ENCODE measurements around the gene GZMM. TPM values are rescaled to one million over a fixed set of nuclear protein-coding genes. Genes with fewer than 3 reads are reported as not detected.

The GZMM gene
- total RNA-seq (57.1 TPM), polyA plus RNA-seq (28.0 TPM)
- long read RNA-seq, donor 1 = 0 reads
- long read RNA-seq, donor 2, transcript GZMM-201 (5 exons, 940 nt) = major isoform, 24 of 38 reads
- long read RNA-seq, donor 2, partial matches to known transcripts = 13 of 38 reads
- long read RNA-seq, donor 2, other reads (novel, unspliced or antisense) = 0 of 38 reads
- long read RNA-seq, donor 3, transcript GZMM-201 (5 exons, 940 nt) = major isoform, 21 of 45 reads
- long read RNA-seq, donor 3, partial matches to known transcripts = 23 of 45 reads
- long read RNA-seq, donor 3, other reads (novel, unspliced or antisense) = 0 of 45 reads
- long read RNA-seq, donor 4, transcript GZMM-201 (5 exons, 940 nt) = major isoform, 7 of 13 reads
- long read RNA-seq, donor 4, partial matches to known transcripts = 5 of 13 reads
- long read RNA-seq, donor 4, other reads (novel, unspliced or antisense) = 0 of 13 reads
- long read RNA-seq, donor 5, transcript GZMM-201 (5 exons, 940 nt) = major isoform, 24 of 50 reads
- long read RNA-seq, donor 5, partial matches to known transcripts = 26 of 50 reads
- long read RNA-seq, donor 5, other reads (novel, unspliced or antisense) = 0 of 50 reads
- long read RNA-seq, donor 6, transcript GZMM-201 (5 exons, 940 nt) = major isoform, 17 of 17 reads
- long read RNA-seq, donor 6, partial matches to known transcripts = 0 of 17 reads
- long read RNA-seq, donor 6, other reads (novel, unspliced or antisense) = 0 of 17 reads
- long read RNA-seq, donor 7, transcript GZMM-201 (5 exons, 940 nt) = major isoform, 13 of 25 reads
- long read RNA-seq, donor 7, partial matches to known transcripts = 12 of 25 reads
- long read RNA-seq, donor 7, other reads (novel, unspliced or antisense) = 0 of 25 reads
- long read RNA-seq, donor 8, transcript GZMM-201 (5 exons, 940 nt) = major isoform, 7 of 7 reads
- long read RNA-seq, donor 8, partial matches to known transcripts = 0 of 7 reads
- long read RNA-seq, donor 8, other reads (novel, unspliced or antisense) = 0 of 7 reads
- long read RNA-seq, donor 9, transcript GZMM-201 (5 exons, 940 nt) = major isoform, 5 of 6 reads
- long read RNA-seq, donor 9, partial matches to known transcripts = 0 of 6 reads
- long read RNA-seq, donor 9, other reads (novel, unspliced or antisense) = 0 of 6 reads
- long read RNA-seq, donor 10, transcript GZMM-201 (5 exons, 940 nt) = major isoform, 9 of 25 reads
- long read RNA-seq, donor 10, partial matches to known transcripts = 15 of 25 reads
- long read RNA-seq, donor 10, other reads (novel, unspliced or antisense) = 0 of 25 reads

DNA sequence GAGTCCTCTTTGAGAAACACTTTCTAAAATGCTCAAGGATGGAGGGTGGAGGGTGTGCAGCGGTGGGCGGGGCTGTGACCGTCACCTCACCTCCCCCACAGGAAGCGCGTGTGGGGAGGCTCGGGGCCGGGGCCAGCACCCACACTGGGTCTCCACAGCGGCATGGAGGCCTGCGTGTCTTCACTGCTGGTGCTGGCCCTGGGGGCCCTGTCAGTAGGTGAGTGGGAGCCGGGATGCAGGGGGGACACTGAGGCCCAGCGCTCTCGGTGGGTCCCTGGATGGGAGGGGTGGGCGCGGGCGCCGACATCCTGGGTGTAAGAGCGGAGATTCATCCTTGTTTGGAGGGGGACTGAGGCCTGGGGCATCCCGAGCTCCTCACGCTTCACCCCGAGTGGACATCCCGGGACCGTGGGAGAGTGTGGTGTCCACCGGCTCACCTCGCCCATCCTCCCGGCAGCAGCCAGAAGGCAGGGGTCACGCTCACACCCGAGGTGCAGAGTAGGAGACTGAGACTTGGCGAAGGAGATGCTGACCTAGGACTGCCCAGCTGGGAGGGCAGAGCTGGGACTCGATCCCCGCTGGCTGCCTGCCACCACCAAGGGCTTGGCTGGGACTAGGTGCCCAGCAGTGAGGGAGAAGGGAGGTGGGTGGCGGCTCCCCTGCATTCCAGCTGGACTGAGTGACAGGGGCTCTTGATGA lies at the start of gene GZMM:
Gene GZMM, plus strand, starts transcription at position 144 of the 699 bp plus-strand sequence. Its CDS starts 19 bp downstream, at position 163.
- WGBS = 74% methylated on average over 31 of the region's 31 CpGs
- Histone ChIP-seq H3K4me3 (ENCODE audit: low read length in 2 of 2) (peak within 1 kb of the TSS; percentile 2 to 33), H3K36me3 (ENCODE audit: control insufficient read depth in 2 of 2, insufficient read depth in 2 of 2, low read length in 1 of 2) (peaks cover 21 to 24% of the 10 kb centered on the region in 2 donors), H3K9me3 (ENCODE audit: control insufficient read depth in 2 of 2, insufficient read depth in 1 of 2, low read length in 1 of 2) (no peaks in the 10 kb centered on the region), H3K27ac (ENCODE audit: low read depth in 1 of 2, low read length in 1 of 2) (peak within 1 kb of the TSS; percentile 37 to 47), H3K4me1 (ENCODE audit: control insufficient read depth in 2 of 2, insufficient read depth in 2 of 2, low read length in 2 of 2) (peaks cover 0 to 18% of the 10 kb centered on the region in 2 donors), H3K27me3 (ENCODE audit: control insufficient read depth in 2 of 2, insufficient read depth in 1 of 2, low read length in 1 of 2) (no peaks in the 10 kb centered on the region)
- DNase-seq (ENCODE audit: low read depth in 6 of 9, low spot score in 9 of 9) = peak in 4 of 9 donors; percentile 32 to 73 (median 52)

DNA sequence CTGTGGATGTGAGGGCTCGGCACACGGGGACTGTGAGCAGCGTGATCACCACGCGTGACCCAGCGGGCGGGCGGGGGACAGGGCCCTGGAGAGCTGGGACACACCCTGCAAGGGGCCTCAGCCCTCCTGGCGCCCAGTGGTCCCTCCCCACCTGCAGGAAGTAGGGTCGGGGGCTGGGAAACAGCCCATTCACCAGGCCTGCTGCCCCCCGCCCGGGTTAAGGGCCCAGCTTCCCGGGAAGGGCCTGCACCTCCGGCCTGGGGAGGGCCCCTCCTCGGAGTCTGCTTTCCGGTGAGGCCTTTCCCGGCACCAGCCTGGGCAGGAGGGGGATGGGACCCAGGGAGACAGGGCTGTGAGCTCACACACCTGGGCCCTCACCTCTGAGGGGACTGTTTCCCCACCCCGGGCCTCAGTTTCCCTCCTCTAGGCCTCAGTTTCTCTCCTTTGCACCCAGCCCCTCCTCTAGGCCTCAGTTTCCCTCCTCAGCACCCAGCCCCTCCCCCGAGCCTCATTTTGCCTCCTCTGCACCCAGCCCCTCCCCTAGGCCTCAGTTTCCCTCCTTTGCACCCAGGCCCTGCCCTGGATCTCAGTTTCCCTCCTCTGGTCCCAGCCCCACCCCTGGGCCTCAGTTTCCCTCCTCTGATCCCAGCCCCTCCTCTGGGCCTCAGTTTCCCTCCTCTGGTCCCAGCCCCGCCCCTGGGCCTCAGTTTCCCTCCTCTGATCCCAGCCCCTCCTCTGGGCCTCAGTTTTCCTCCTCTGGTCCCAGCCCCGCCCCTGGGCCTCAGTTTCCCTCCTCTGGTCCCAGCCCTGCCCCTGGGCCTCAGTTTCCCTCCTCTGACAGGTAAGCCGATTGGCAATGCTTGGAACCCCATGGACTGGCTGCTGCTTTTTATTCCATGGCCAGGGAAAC lies 49.4 kb upstream of the GZMM start:
- H3K27ac ChIP-seq (ENCODE audit: low read depth in 1 of 2, low read length in 1 of 2) = no peak overlapping the region
- no peaks in the 10 kb centered on the region for H3K36me3 ChIP-seq (ENCODE audit: control insufficient read depth in 2 of 2, insufficient read depth in 2 of 2, low read length in 1 of 2)
- DNase-seq (ENCODE audit: low read depth in 6 of 9, low spot score in 9 of 9) = no peak
- peaks cover 1 to 23% of the 10 kb centered on the region in 2 donors for H3K9me3 ChIP-seq (ENCODE audit: control insufficient read depth in 2 of 2, insufficient read depth in 1 of 2, low read length in 1 of 2)
- 42% methylated on average over 22 of the region's 22 CpGs for WGBS
- H3K4me3 ChIP-seq (ENCODE audit: low read length in 2 of 2) = no peak overlapping the region
- H3K27me3 ChIP-seq (ENCODE audit: control insufficient read depth in 2 of 2, insufficient read depth in 1 of 2, low read length in 1 of 2) = peaks cover 43 to 67% of the 10 kb centered on the region in 2 donors
- peaks cover 3% of the 10 kb centered on the region in 2 donors for H3K4me1 ChIP-seq (ENCODE audit: control insufficient read depth in 2 of 2, insufficient read depth in 2 of 2, low read length in 2 of 2)

DNA sequence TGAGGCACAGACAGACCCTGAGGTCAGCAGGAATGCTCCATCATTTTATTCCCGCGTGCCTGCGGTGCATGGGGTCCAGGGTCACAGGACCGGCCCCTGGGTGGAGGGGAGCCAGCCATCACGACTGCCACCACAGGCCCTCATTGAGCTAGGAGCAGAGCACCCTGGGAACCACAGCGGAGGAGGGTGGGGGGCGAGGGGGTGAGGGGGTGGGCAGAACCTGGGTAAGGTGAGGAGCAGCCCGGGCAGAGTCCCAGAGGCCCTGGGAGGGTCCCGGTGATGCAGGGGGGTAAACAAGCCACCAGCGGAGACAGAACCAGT lies 48.8 kb upstream of the GZMM start:
- Histone ChIP-seq H3K4me3 (ENCODE audit: low read length in 2 of 2) (no peak overlapping the region), H3K36me3 (ENCODE audit: control insufficient read depth in 2 of 2, insufficient read depth in 2 of 2, low read length in 1 of 2) (no peaks in the 10 kb centered on the region), H3K9me3 (ENCODE audit: control insufficient read depth in 2 of 2, insufficient read depth in 1 of 2, low read length in 1 of 2) (peaks cover 1 to 23% of the 10 kb centered on the region in 2 donors), H3K27ac (ENCODE audit: low read depth in 1 of 2, low read length in 1 of 2) (no peak overlapping the region), H3K27me3 (ENCODE audit: control insufficient read depth in 2 of 2, insufficient read depth in 1 of 2, low read length in 1 of 2) (peaks cover 48 to 69% of the 10 kb centered on the region in 2 donors), H3K4me1 (ENCODE audit: control insufficient read depth in 2 of 2, insufficient read depth in 2 of 2, low read length in 2 of 2) (no peaks in the 10 kb centered on the region)
- DNase-seq (ENCODE audit: low read depth in 6 of 9, low spot score in 9 of 9) = no peak
- 73% methylated on average over 10 of the region's 10 CpGs for WGBS

DNA sequence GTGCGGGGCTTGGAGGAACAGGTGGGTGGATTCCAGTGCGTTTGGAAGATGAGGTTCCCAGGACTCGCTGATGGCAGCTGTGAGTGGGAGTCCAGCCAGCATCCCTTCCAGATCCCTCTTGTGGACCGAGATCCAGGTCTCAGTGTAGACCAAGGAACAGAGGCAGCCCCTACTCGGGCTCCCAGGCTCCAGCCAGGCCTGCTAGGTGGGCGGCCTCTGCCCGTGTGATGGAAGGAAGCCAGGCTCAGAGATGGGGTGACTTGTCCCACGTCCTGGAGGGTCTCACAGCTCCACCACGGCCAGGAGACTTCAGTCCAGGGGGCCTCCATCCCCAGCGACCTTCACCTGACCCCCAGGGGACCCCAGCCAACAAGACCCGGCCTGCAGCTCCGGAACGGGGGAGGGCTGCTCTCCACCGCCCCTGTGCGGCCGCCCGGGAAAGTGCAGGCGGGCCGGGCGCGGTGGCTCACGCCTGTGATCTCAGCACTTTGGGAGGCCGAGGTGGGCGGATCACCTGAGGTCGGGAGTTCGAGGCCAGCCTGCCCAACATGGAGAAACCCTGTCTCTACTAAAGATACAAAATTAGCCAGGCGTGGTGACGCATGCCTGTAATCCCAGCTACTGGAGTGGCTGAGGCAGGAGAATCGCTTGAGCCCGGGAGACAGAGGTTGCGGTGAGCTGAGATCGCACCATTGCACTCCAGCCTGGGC lies 48.3 kb upstream of the GZMM start:
- Histone ChIP-seq H3K27me3 (ENCODE audit: control insufficient read depth in 2 of 2, insufficient read depth in 1 of 2, low read length in 1 of 2) (peaks cover 48 to 71% of the 10 kb centered on the region in 2 donors), H3K27ac (ENCODE audit: low read depth in 1 of 2, low read length in 1 of 2) (no peak overlapping the region), H3K36me3 (ENCODE audit: control insufficient read depth in 2 of 2, insufficient read depth in 2 of 2, low read length in 1 of 2) (no peaks in the 10 kb centered on the region), H3K4me1 (ENCODE audit: control insufficient read depth in 2 of 2, insufficient read depth in 2 of 2, low read length in 2 of 2) (no peaks in the 10 kb centered on the region), H3K4me3 (ENCODE audit: low read length in 2 of 2) (no peak overlapping the region), H3K9me3 (ENCODE audit: control insufficient read depth in 2 of 2, insufficient read depth in 1 of 2, low read length in 1 of 2) (peaks cover 1 to 21% of the 10 kb centered on the region in 2 donors)
- DNase-seq (ENCODE audit: low read depth in 6 of 9, low spot score in 9 of 9) = no peak
- 32% methylated on average over 32 of the region's 32 CpGs for WGBS

DNA sequence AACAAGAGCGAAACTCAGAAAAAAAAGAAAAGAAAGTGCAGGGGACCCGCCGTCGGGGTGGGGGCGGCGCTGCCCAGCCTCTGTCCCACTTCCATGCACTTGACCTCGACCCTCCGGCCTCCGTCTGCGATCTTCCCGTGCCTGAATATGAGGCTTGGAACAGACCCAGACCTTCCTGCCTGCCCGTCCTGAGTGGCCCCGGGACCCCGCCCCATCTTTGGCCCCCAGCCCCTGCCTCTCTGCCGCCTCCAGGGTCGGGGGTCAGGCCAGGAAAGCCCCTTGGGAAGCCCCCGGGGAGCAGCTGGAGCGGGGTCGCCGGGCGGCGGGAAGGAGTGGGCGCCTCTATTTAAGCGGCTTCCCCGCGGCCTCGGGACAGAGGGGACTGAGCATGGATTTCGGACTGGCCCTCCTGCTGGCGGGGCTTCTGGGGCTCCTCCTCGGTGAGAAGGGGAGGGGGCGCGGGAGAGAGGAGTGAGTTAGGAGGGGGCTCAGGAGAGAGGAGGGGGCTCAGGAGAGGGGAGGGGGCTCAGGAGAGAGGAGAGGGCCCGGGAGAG lies 47.7 kb upstream of the GZMM start, which contains the start of gene MADCAM1:
Gene MADCAM1, plus strand, starts transcription at position 375 of the 554 bp plus-strand sequence. Its CDS starts 14 bp downstream, at position 389.
- 19% methylated on average over 33 of the region's 33 CpGs for WGBS
- peaks cover 1 to 20% of the 10 kb centered on the region in 2 donors for H3K9me3 ChIP-seq (ENCODE audit: control insufficient read depth in 2 of 2, insufficient read depth in 1 of 2, low read length in 1 of 2)
- H3K36me3 ChIP-seq (ENCODE audit: control insufficient read depth in 2 of 2, insufficient read depth in 2 of 2, low read length in 1 of 2) = no peaks in the 10 kb centered on the region
- H3K27ac ChIP-seq (ENCODE audit: low read depth in 1 of 2, low read length in 1 of 2) = no peak within 1 kb of the TSS
- H3K4me3 ChIP-seq (ENCODE audit: low read length in 2 of 2) = no peak within 1 kb of the TSS
- peaks cover 48 to 77% of the 10 kb centered on the region in 2 donors for H3K27me3 ChIP-seq (ENCODE audit: control insufficient read depth in 2 of 2, insufficient read depth in 1 of 2, low read length in 1 of 2)
- DNase-seq (ENCODE audit: low read depth in 6 of 9, low spot score in 9 of 9) = no peak
- H3K4me1 ChIP-seq (ENCODE audit: control insufficient read depth in 2 of 2, insufficient read depth in 2 of 2, low read length in 2 of 2) = no peaks in the 10 kb centered on the region

DNA sequence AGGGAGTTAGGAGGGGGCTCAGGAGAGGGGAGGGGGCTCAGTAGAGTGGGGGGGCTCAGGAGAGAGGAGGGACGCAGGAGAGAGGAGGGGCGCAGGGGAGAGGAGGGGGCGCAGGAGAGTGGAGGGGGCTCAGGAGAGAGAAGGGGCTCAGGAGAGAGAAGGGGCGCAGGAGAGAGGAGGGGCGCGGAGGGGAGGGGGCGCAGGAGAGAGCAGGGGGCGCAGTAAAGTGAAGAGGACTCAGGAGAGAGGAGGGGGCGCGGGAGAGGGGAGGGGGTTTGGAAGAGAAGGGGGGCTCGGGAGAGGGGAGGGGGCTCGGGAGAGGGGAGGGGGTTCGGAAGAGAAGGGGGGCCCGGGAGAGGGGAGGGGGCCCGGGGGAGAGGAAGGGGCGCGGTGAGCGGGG lies 46.9 kb upstream of the GZMM start:
- no peak overlapping the region for H3K27ac ChIP-seq (ENCODE audit: low read depth in 1 of 2, low read length in 1 of 2)

DNA sequence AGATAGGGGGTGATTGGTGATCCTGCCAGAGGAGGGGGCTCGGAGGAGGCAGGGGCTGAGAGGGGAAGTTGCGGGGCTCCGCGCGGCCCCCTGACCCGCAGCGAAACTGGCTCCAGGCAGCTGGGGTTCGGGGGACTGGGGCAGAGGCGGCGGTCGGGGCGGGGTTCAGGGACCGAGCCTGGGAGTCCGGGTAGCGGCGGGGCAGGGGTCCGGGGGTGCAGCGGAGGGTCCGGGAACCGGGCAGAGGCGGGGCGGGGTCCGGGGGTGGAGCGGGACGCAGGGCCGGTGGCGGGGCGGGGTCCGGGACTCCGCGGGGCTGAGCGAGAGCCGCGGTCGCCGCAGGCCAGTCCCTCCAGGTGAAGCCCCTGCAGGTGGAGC lies 46.4 kb upstream of the GZMM start:
- no peak for DNase-seq (ENCODE audit: low read depth in 6 of 9, low spot score in 9 of 9)
- peaks cover 1 to 17% of the 10 kb centered on the region in 2 donors for H3K9me3 ChIP-seq (ENCODE audit: control insufficient read depth in 2 of 2, insufficient read depth in 1 of 2, low read length in 1 of 2)
- 4% methylated on average over 36 of the region's 36 CpGs for WGBS
- no peak overlapping the region for H3K4me3 ChIP-seq (ENCODE audit: low read length in 2 of 2)
- peaks cover 48 to 84% of the 10 kb centered on the region in 2 donors for H3K27me3 ChIP-seq (ENCODE audit: control insufficient read depth in 2 of 2, insufficient read depth in 1 of 2, low read length in 1 of 2)
- no peak overlapping the region for H3K27ac ChIP-seq (ENCODE audit: low read depth in 1 of 2, low read length in 1 of 2)
- no peaks in the 10 kb centered on the region for H3K4me1 ChIP-seq (ENCODE audit: control insufficient read depth in 2 of 2, insufficient read depth in 2 of 2, low read length in 2 of 2)
- H3K36me3 ChIP-seq (ENCODE audit: control insufficient read depth in 2 of 2, insufficient read depth in 2 of 2, low read length in 1 of 2) = no peaks in the 10 kb centered on the region

More for the DNA sequence above, 46.9 kb upstream of the GZMM start:
- no peaks in the 10 kb centered on the region for H3K36me3 ChIP-seq (ENCODE audit: control insufficient read depth in 2 of 2, insufficient read depth in 2 of 2, low read length in 1 of 2)
- no peak overlapping the region for H3K4me3 ChIP-seq (ENCODE audit: low read length in 2 of 2)
- H3K4me1 ChIP-seq (ENCODE audit: control insufficient read depth in 2 of 2, insufficient read depth in 2 of 2, low read length in 2 of 2) = no peaks in the 10 kb centered on the region
- no peak for DNase-seq (ENCODE audit: low read depth in 6 of 9, low spot score in 9 of 9)
- H3K27me3 ChIP-seq (ENCODE audit: control insufficient read depth in 2 of 2, insufficient read depth in 1 of 2, low read length in 1 of 2) = peaks cover 48 to 84% of the 10 kb centered on the region in 2 donors
- peaks cover 1 to 20% of the 10 kb centered on the region in 2 donors for H3K9me3 ChIP-seq (ENCODE audit: control insufficient read depth in 2 of 2, insufficient read depth in 1 of 2, low read length in 1 of 2)
- WGBS = 14% methylated on average over 18 of the region's 18 CpGs

All from thymus (tissue), 14 donors.